NCI-H1930 (cell line): ENCODE measurements around the gene DDX10.

Experiments used
- DNase-seq, 2 experiments: peaks; one replicate each; lab custom pipeline; 2025; lab: John Stamatoyannopoulos, UW

The DDX10 gene

GRCh38 chr11:108871867-108872266 is 207.0 kb downstream of the DDX10 start:
- no peak for DNase-seq

GRCh38 chr11:108872781-108873291 is 208.0 kb downstream of the DDX10 start:
- DNase-seq, result no peak

- no peak for DNase-seq
Measured at GRCh38 chr11:108873310-108873709, 208.4 kb downstream of the DDX10 start.

GRCh38 chr11:108873941-108874340 is 209.1 kb downstream of the DDX10 start:
- DNase-seq, result no peak

- no peak for DNase-seq
Measured at GRCh38 chr11:108875134-108875533, 210.3 kb downstream of the DDX10 start.

- DNase-seq, result no peak
Measured at GRCh38 chr11:108877178-108877577, 212.3 kb downstream of the DDX10 start.

GRCh38 chr11:108880510-108880909 is 215.6 kb downstream of the DDX10 start:
- no peak for DNase-seq

GRCh38 chr11:108881131-108881530 is 216.3 kb downstream of the DDX10 start:
- no peak for DNase-seq

GRCh38 chr11:108882211-108882831 is 217.5 kb downstream of the DDX10 start:
- DNase-seq, result no peak

- no peak for DNase-seq
Measured at GRCh38 chr11:108886005-108886659, 221.3 kb downstream of the DDX10 start.

GRCh38 chr11:108886660-108887009 is 221.8 kb downstream of the DDX10 start:
- DNase-seq, result no peak

GRCh38 chr11:108887436-108888238 is 222.8 kb downstream of the DDX10 start:
- no peak for DNase-seq

- DNase-seq, result no peak
Measured at GRCh38 chr11:108890482-108891105, 225.7 kb downstream of the DDX10 start.

- no peak for DNase-seq
Measured at GRCh38 chr11:108891143-108891542, 226.3 kb downstream of the DDX10 start.

GRCh38 chr11:108891909-108892511 is 227.1 kb downstream of the DDX10 start:
- no peak for DNase-seq

- DNase-seq, result no peak
Measured at GRCh38 chr11:108895579-108896480, 231.0 kb downstream of the DDX10 start.

- DNase-seq, result no peak
Measured at GRCh38 chr11:108897071-108897481, 232.2 kb downstream of the DDX10 start.

GRCh38 chr11:108897916-108898315 is 233.0 kb downstream of the DDX10 start:
- DNase-seq, result no peak

- DNase-seq, result no peak
Measured at GRCh38 chr11:108901359-108901758, 236.5 kb downstream of the DDX10 start.

- no peak for DNase-seq
Measured at GRCh38 chr11:108902027-108902469, 237.2 kb downstream of the DDX10 start.

- no peak for DNase-seq
Measured at GRCh38 chr11:108904480-108904879, 239.6 kb downstream of the DDX10 start.
